Adrenal gland (tissue), 12 donors: Measurements from ENCODE around the gene SYTL3. TPM values are rescaled to one million over a fixed set of nuclear protein-coding genes. Genes with fewer than 3 reads are reported as not detected.

ENCODE experiments used
- DNase-seq, 7 donors: peaks; one replicate each; pipeline ENCODE4 v3.0.0-alpha.2; 2019 to 2020
- H3K27ac ChIP-seq, 5 donors: fragments of 200-600 bp; sonication (generic) in 4 of 5; 1 replicate in 3 of 5; 2 replicates in 2 of 5; pipeline versions ENCODE4 v1.5.1 to v1.8.0; 2016 to 2020; ENCODE audit warnings: mild to moderate bottlenecking in 1 of 5
- H3K27me3 ChIP-seq: fragments of 200-600 bp; 2 replicates; pipeline ENCODE4 v1.8.0; 2021
- H3K36me3 ChIP-seq, 2 donors: fragments of 200-600 bp; replicated peaks in 1 of 2; 1 replicate in 1 of 2; 2 replicates in 1 of 2; pipeline versions ENCODE4 v1.5.1 to v1.8.0; 2018 to 2022
- H3K4me1 ChIP-seq, 2 donors: fragments of 200-600 bp; replicated peaks in 1 of 2; 1 replicate in 1 of 2; 2 replicates in 1 of 2; pipeline versions ENCODE4 v1.5.1 to v1.8.0; 2018 to 2021
- H3K4me3 ChIP-seq, 4 donors: fragments of 200-600 bp; sonication (generic) in 3 of 4; one replicate each; pipeline ENCODE4 v1.5.1; 2016 to 2018
- H3K9me3 ChIP-seq, 3 donors: fragments of 200-600 bp; sonication (generic) in 1 of 3; replicated peaks in 1 of 3; 1 replicate in 2 of 3; 2 replicates in 1 of 3; pipeline versions ENCODE4 v1.5.1 to v1.8.0; 2016 to 2021
- CTCF ChIP-seq, 6 experiments: fragments of 450-650 bp in 4 of 6; fragments of 200-600 bp in 2 of 6; sonication (generic) in 1 of 6; IDR thresholded peaks; 1 replicate in 5 of 6; 2 replicates in 1 of 6; pipeline versions ENCODE4 v1.5.1 to v1.8.0; 2016 to 2021; ENCODE audit warnings: antibody characterized with exemption in 6 of 6, mild to moderate bottlenecking in 2 of 6, moderate library complexity in 1 of 6
- POLR2A ChIP-seq, 2 donors: fragments of 450-650 bp; IDR thresholded peaks; one replicate each; pipeline ENCODE4 v1.6.1; 2017; ENCODE audit warnings: antibody characterized with exemption in 2 of 2, mild to moderate bottlenecking in 2 of 2, moderate library complexity in 1 of 2
- WGBS, 4 donors: extraction: QIAGEN DNeasy Blood & Tissue Kit in 2 of 4; methylation state at CpG; one replicate each; pipeline versions ENCODE4 v1.1.5 to v1.1.7; 2013 to 2017; 5-methylcytosine and 5-hydroxymethylcytosine counted together
- intact Hi-C, 2 donors: fragments of 100-400 bp; cut with DNase I; formaldehyde crosslinking; loops; one replicate each; pipeline versions ENCODE4 v1.14.1 to v1.15.0; 2022 to 2023
- polyA plus RNA-seq, 3 donors: library from polyadenylated mRNA; stranded (reverse); fragments of 200-250 nt in 2 of 3; fragments of 350-450 nt in 1 of 3; fragmentation: Illumina TruSeq in 1 of 3; extraction: RNeasy Lipid Tissue Mini Kit (QIAGEN cat#74804) in 1 of 3; gene quantifications; one replicate each; pipeline ENCODE4 v1.2.3, GENCODE V29; 2013 to 2014
- total RNA-seq, 9 donors: library from RNA; depleted of rRNA in 4 of 9; stranded (reverse); fragments of >200 nt in 4 of 9; fragments of 120-200 nt in 1 of 9; fragmentation: NEBNext Ultra II Directional in 1 of 9; extraction: Animal tissue kit (Norgen Biotek cat#: 25700) in 1 of 9; gene quantifications; one replicate each; pipeline versions ENCODE4 v1.1.0 to v1.2.4, GENCODE V29; 2013 to 2023
- donor health status: healthy with polysubstance abuse.
- donor health status: Bipolar disorder and iron deficiency.
- donor health status: DM: yes; HTN: yes; CAD: no.
- donor health status: DM: no; HTN: no; CAD: no.
- donor health status: DM: no; HTN: no; CAD: no.
- donor health status: DM: yes; HTN: yes; CAD: no.

SYTL3 gene
- total and polyA plus RNA-seq, 12 donors = 0.94 to 3.9 (median 2.1) TPM

- intact Hi-C loops = no loop called here
- Histone ChIP-seq H3K4me1 (peaks cover 7 to 39% of the 10 kb centered on the region in 2 donors), H3K4me3 (no peak overlapping the region), H3K27ac (no peak overlapping the region), H3K36me3 (peaks cover 0 to 34% of the 10 kb centered on the region in 2 donors), H3K9me3 (no peaks in the 10 kb centered on the region), H3K27me3 (no peaks in the 10 kb centered on the region)
- TF ChIP-seq CTCF (IDR thresholded peaks at IDR 0.05) (no peak), POLR2A (IDR thresholded peaks at IDR 0.05) (no peak)
- no peak for DNase-seq
- WGBS, 4 donors = 83 to 86% (median 84%) methylated on average over 6 of the region's 6 CpGs
These were observed 15.0 kb upstream of the SYTL3 start for GRCh38 chr6:158634695-158635426.

GRCh38 chr6:158635427-158636073 lies 14.3 kb upstream of the SYTL3 start:
- DNase-seq = no peak
- intact Hi-C loops = no loop called here

GRCh38 chr6:158636778-158637177 lies 13.1 kb upstream of the SYTL3 start:
- no peak for DNase-seq
- no peak overlapping the region for H3K4me3 ChIP-seq
- no peaks in the 10 kb centered on the region for H3K9me3 ChIP-seq
- no peak for TF ChIP-seq POLR2A (IDR thresholded peaks at IDR 0.05)
- TF ChIP-seq CTCF (IDR thresholded peaks at IDR 0.05) = no peak
- H3K27ac ChIP-seq = no peak overlapping the region
- H3K36me3 ChIP-seq = peaks cover 0 to 21% of the 10 kb centered on the region in 2 donors
- H3K4me1 ChIP-seq = peaks cover 3 to 37% of the 10 kb centered on the region in 2 donors
- intact Hi-C loops = no loop called here
- H3K27me3 ChIP-seq = no peaks in the 10 kb centered on the region
- 92 to 95% (median 94%) methylated on average over 8 of the region's 8 CpGs for WGBS, 4 donors

More at GRCh38 chr6:158635427-158636073, 14.3 kb upstream of the SYTL3 start:
- Histone ChIP-seq H3K9me3 (no peaks in the 10 kb centered on the region), H3K27me3 (no peaks in the 10 kb centered on the region), H3K4me3 (no peak overlapping the region), H3K36me3 (peaks cover 0 to 28% of the 10 kb centered on the region in 2 donors), H3K4me1 (peaks cover 7 to 39% of the 10 kb centered on the region in 2 donors), H3K27ac (no peak overlapping the region)
- TF ChIP-seq POLR2A (IDR thresholded peaks at IDR 0.05) = no peak
- TF ChIP-seq CTCF (IDR thresholded peaks at IDR 0.05) = no peak
- 87 to 95% (median 93%) methylated on average over 7 of the region's 7 CpGs for WGBS, 4 donors

- 76 to 82% (median 80%) methylated on average over 3 of the region's 3 CpGs for WGBS, 4 donors
- Histone ChIP-seq H3K9me3 (no peaks in the 10 kb centered on the region), H3K27me3 (no peaks in the 10 kb centered on the region), H3K36me3 (peaks cover 0 to 21% of the 10 kb centered on the region in 2 donors), H3K4me3 (no peak overlapping the region), H3K4me1 (peaks cover 1 to 44% of the 10 kb centered on the region in 2 donors), H3K27ac (no peak overlapping the region)
- intact Hi-C loops = no loop called here
- DNase-seq = no peak
- TF ChIP-seq CTCF (IDR thresholded peaks at IDR 0.05) (no peak), POLR2A (IDR thresholded peaks at IDR 0.05) (no peak)
These were observed 11.5 kb upstream of the SYTL3 start for GRCh38 chr6:158638324-158638854.
